B cell (primary cell): ENCODE results near the gene IKBKG. TPM values are rescaled to one million over a fixed set of nuclear protein-coding genes. Genes with fewer than 3 reads are reported as not detected.
"Not testable (repeated sequence)": the region's sequence is repeated elsewhere in the genome, so short reads cannot be mapped to it uniquely, and the experiment has no call there.

ENCODE experiments used
- ATAC-seq: fragments of 200-7000 bp; cut with Tn5 transposase; one replicate; pipeline ENCODE4 v1.10.0; 2021; ENCODE audit warnings: low read depth, mild to moderate bottlenecking, moderate number of reproducible peaks, moderate library complexity
- CTCF ChIA-PET: fragments of 350-600 bp; sonication (Branson Sonifier 250); formaldehyde crosslinking; loops from one replicate; lab custom pipeline; 2021; ENCODE audit warnings: antibody characterized with exemption, inconsistent platforms; lab: Charles Lee
- POLR2A ChIA-PET: fragments of 350-600 bp; sonication (Branson Sonifier 250); formaldehyde crosslinking; loops from one replicate; lab custom pipeline; 2021; ENCODE audit warnings: antibody characterized with exemption; lab: Charles Lee
- DNase-seq: peaks from one replicate; pipeline ENCODE4 v3.0.0; 2013
- H2AFZ ChIP-seq: 2 replicates; pipeline ENCODE4 v1.6.1; 2012; ENCODE audit warnings: mild to moderate bottlenecking, low read depth, low read length; ENCODE audit not compliant: insufficient read depth, poor library complexity, severe bottlenecking
- H3K27ac ChIP-seq, 2 donors: 1 replicate in 1 of 2; 2 replicates in 1 of 2; pipeline ENCODE4 v1.5.1; 2012 to 2013; ENCODE audit warnings: low read length in 2 of 2, mild to moderate bottlenecking in 2 of 2, moderate library complexity in 1 of 2
- H3K27me3 ChIP-seq, 4 experiments: fragments of 200-600 bp in 1 of 4; sonication (generic) in 1 of 4; replicated peaks in 1 of 4; 1 replicate in 2 of 4; 2 replicates in 2 of 4; pipeline versions ENCODE4 v1.6.1 to v1.7.0; 2013 to 2016; ENCODE audit warnings: low read length in 3 of 4, mild to moderate bottlenecking in 2 of 4, mixed read lengths in 1 of 4, moderate library complexity in 1 of 4; ENCODE audit not compliant: insufficient read depth in 4 of 4, control insufficient read depth in 3 of 4; ENCODE audit errors: control extremely low read depth in 1 of 4
- H3K36me3 ChIP-seq, 2 experiments: replicated peaks in 1 of 2; 1 replicate in 1 of 2; 2 replicates in 1 of 2; pipeline versions ENCODE4 v1.6.1 to v1.7.1; 2013; ENCODE audit warnings: low read length in 1 of 2; ENCODE audit not compliant: insufficient read depth in 2 of 2, control insufficient read depth in 1 of 2; ENCODE audit errors: control extremely low read depth in 1 of 2, extremely low read depth in 1 of 2
- H3K4me1 ChIP-seq, 2 donors: fragments of 200-600 bp in 1 of 2; sonication (generic) in 1 of 2; 1 replicate in 1 of 2; 2 replicates in 1 of 2; pipeline versions ENCODE4 v1.5.1 to v1.6.1; 2013 to 2017; ENCODE audit warnings: low read length in 2 of 2; ENCODE audit not compliant: control insufficient read depth in 2 of 2, insufficient read depth in 2 of 2
- H3K4me2 ChIP-seq: replicated peaks from 2 replicates; pipeline ENCODE3; 2012; ENCODE audit warnings: mild to moderate bottlenecking, low read depth, low read length; ENCODE audit not compliant: poor library complexity, severe bottlenecking
- H3K4me3 ChIP-seq, 5 experiments: fragments of 200-600 bp in 1 of 5; sonication (generic) in 1 of 5; 1 replicate in 3 of 5; 2 replicates in 2 of 5; pipeline versions ENCODE4 v1.5.1 to v1.7.0; 2011 to 2016; ENCODE audit warnings: low read length in 4 of 5, mild to moderate bottlenecking in 4 of 5, low read depth in 2 of 5, control low read depth in 1 of 5, moderate library complexity in 1 of 5; ENCODE audit not compliant: insufficient read depth in 1 of 5; ENCODE audit errors: control extremely low read depth in 1 of 5, extremely low read depth in 1 of 5
- H3K79me2 ChIP-seq: fragments of 200-600 bp; sonication (generic); one replicate; pipeline ENCODE4 v1.6.0; 2016; ENCODE audit warnings: low read length; ENCODE audit not compliant: control insufficient read depth, insufficient read depth
- H3K9ac ChIP-seq: fragments of 200-600 bp; sonication (generic); 2 replicates; pipeline ENCODE4 v1.6.1; 2017; ENCODE audit warnings: mild to moderate bottlenecking, low read length, moderate library complexity
- H3K9me3 ChIP-seq, 3 donors: one replicate each; pipeline versions ENCODE4 v1.6.1 to v1.7.1; 2013; ENCODE audit warnings: low read length in 2 of 3; ENCODE audit not compliant: control insufficient read depth in 2 of 3, insufficient read depth in 1 of 3; ENCODE audit errors: control extremely low read depth in 1 of 3
- H4K20me1 ChIP-seq: 2 replicates; pipeline ENCODE4 v1.6.0; 2012; ENCODE audit warnings: mild to moderate bottlenecking, low read length; ENCODE audit not compliant: insufficient read depth, control insufficient read depth, poor library complexity, severe bottlenecking
- H3K27ac Mint-ChIP-seq: one replicate; pipeline ENCODE4 v1.8.0; 2021; ENCODE audit warnings: mixed read lengths
- H3K27me3 Mint-ChIP-seq: one replicate; pipeline ENCODE4 v1.8.0; 2021; ENCODE audit warnings: mixed read lengths
- H3K4me1 Mint-ChIP-seq: one replicate; pipeline ENCODE4 v1.8.0; 2021; ENCODE audit warnings: mixed read lengths
- H3K4me3 Mint-ChIP-seq: one replicate; pipeline ENCODE4 v1.8.0; 2021; ENCODE audit warnings: mixed read lengths
- H3K9me3 Mint-ChIP-seq: one replicate; pipeline ENCODE4 v1.8.0; 2022; ENCODE audit warnings: mixed read lengths; ENCODE audit not compliant: insufficient read depth
- CTCF ChIP-seq: fragments of 200-600 bp; IDR thresholded peaks from one replicate; pipeline ENCODE4 v1.8.0; 2022; ENCODE audit warnings: antibody characterized with exemption, mild to moderate bottlenecking
- EZH2 ChIP-seq: IDR thresholded peaks from 2 replicates; pipeline ENCODE4 v1.6.1; 2012; ENCODE audit warnings: borderline replicate concordance, low read depth, mild to moderate bottlenecking, moderate library complexity, low read length; ENCODE audit not compliant: insufficient read depth, poor library complexity, severe bottlenecking
- WGBS: methylation state at CpG from one replicate; pipeline ENCODE4 v1.1.5; 2013; ENCODE audit warnings: missing lambda C conversion rate; ENCODE audit not compliant: insufficient coverage; 5-methylcytosine and 5-hydroxymethylcytosine counted together
- intact Hi-C: fragments of 100-400 bp; cut with micrococcal nuclease; formaldehyde crosslinking; loops from one replicate; pipeline ENCODE4 v1.10.0; 2022
- polyA plus RNA-seq: library from polyadenylated mRNA; depleted of rRNA; stranded (reverse); fragments of >200 nt; gene quantifications from 2 replicates; pipeline ENCODE4 v1.2.3, GENCODE V29; 2012
- total RNA-seq, 2 donors: library from RNA; stranded (reverse); fragments of 120-200 nt in 1 of 2; gene quantifications; 1 replicate in 1 of 2; 2 replicates in 1 of 2; pipeline versions ENCODE4 v1.2.3 to v1.2.4, GENCODE V29; 2013 to 2022

The IKBKG gene
- total and polyA plus RNA-seq, 2 donors (not counting 1 experiment from before 2014, with no cell fraction given) = 46.7 to 65.1 TPM

GRCh38 chrX:154548028-154548316, 552 bp downstream of the IKBKG start:
- peak overlapping the region; percentile 94 for H3K4me3 Mint-ChIP-seq
- no peaks in the 10 kb centered on the region for H3K27me3 Mint-ChIP-seq
- TF ChIP-seq CTCF (no peak), EZH2 (no peak)
- H3K4me1 Mint-ChIP-seq = peaks cover 35% of the 10 kb centered on the region
- H3K27ac ChIP-seq = peak overlapping the region; percentile 83 to 85
- ChIA-PET POLR2A (interaction anchor here (1.2 to 1.3 kb wide), 2 partner anchors 139 to 150 kb away, joined by 3 to 4 read pairs; partner anchors contain the start of genes DNASE1L1 and RPL10), CTCF (no interaction called here)
- peak overlapping the region; percentile 82 for H3K9ac ChIP-seq
- no peaks in the 10 kb centered on the region for H3K9me3 ChIP-seq
- peak overlapping the region; percentile 72 for H3K4me2 ChIP-seq
- ATAC-seq = no peak
- H3K4me1 ChIP-seq = peaks cover 10 to 37% of the 10 kb centered on the region in 2 donors
- intact Hi-C loops = no loop called here
- H3K4me3 ChIP-seq = peak overlapping the region; percentile 68 to 91 (median 70)
- peaks cover 0 to 7% of the 10 kb centered on the region in 2 experiments for H3K36me3 ChIP-seq
- DNase-seq = no peak
- no peaks in the 10 kb centered on the region for H3K27me3 ChIP-seq
- H3K79me2 ChIP-seq = peaks cover 49% of the 10 kb centered on the region
- H3K9me3 Mint-ChIP-seq = no peaks in the 10 kb centered on the region
- peak overlapping the region; percentile 88 for H3K27ac Mint-ChIP-seq
- H4K20me1 ChIP-seq = peaks cover 20% of the 10 kb centered on the region
- 0% methylated on average over 9 of the region's 9 CpGs for WGBS
- peak overlapping the region; percentile 60 for H2AFZ ChIP-seq

DNA sequence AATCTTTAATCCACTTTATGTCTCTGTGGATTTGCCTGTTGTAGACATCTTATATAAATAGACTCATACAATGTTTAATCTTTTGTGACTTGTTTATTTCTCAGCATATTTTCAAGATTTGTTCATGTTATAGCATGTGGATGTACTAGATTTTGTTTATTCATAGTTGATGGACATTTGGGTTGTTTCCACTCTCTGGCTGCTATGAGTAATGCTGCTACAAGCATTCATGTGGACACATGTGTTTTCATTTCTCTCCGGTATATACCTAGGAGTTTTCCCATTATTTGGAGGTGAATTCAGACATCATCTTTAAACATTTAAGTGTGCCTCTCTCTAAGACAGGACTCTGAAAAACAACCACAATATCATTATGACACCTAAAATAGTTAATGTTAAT, 2.3 kb downstream of the IKBKG start:
- no peak overlapping the region for H2AFZ ChIP-seq
- H3K4me1 ChIP-seq = peaks cover 3 to 20% of the 10 kb centered on the region in 2 donors
- H3K27ac ChIP-seq = no peak overlapping the region
- intact Hi-C loops = no loop called here
- H3K4me3 Mint-ChIP-seq = peak overlapping the region; percentile 17
- no CpG with 5 or more reads among the region's 1 CpG for WGBS
- DNase-seq = no peak
- H3K27me3 ChIP-seq = no peaks in the 10 kb centered on the region
- H3K4me2 ChIP-seq = no peak overlapping the region
- ChIA-PET POLR2A (no interaction called here), CTCF (no interaction called here)
- TF ChIP-seq CTCF (no peak), EZH2 (no peak)
- no peak for ATAC-seq
- no peak overlapping the region for H3K4me3 ChIP-seq
- H3K9me3 ChIP-seq = no peaks in the 10 kb centered on the region
- H3K27me3 Mint-ChIP-seq = no peaks in the 10 kb centered on the region
- no peak overlapping the region for H3K27ac Mint-ChIP-seq
- no peaks in the 10 kb centered on the region for H3K9me3 Mint-ChIP-seq
- peaks cover 33% of the 10 kb centered on the region for H3K4me1 Mint-ChIP-seq
- peaks cover 37% of the 10 kb centered on the region for H4K20me1 ChIP-seq
- peaks cover 0 to 19% of the 10 kb centered on the region in 2 experiments for H3K36me3 ChIP-seq
- H3K9ac ChIP-seq = no peak overlapping the region
- peaks cover 65% of the 10 kb centered on the region for H3K79me2 ChIP-seq

DNA sequence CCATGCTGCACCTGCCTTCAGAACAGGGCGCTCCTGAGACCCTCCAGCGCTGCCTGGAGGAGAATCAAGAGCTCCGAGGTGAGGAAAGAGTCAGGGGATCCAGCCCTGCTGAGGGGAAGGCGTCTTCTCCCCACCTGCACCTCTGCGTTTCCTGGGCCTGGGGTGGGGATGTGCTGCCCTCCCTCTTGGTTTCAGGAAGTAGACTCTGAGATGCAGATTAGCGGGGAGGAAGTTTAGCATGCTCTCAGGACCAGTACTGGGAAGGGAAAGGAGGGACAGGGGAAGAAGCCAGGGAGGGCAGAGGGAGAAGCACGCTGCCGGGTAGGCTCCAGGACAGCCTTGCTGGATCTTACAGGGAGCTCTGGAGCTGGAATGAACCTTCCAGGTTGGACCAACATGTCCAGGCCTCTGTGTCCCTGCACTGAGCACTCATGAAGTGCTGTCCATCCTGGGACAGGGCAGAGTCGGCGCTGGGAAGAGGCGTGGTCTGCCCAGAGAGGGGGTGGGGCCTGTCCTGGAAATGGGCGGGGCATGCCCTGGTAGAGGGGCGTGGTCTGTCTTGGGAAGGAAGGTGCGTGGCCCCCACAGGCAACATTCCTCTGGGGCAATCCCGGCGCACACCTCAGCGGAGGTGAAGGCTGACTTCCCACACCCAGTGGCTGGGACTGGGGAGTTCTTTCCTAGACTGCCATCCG, 4.8 kb downstream of the IKBKG start:
- H3K4me3 ChIP-seq, H3K9me3 Mint-ChIP-seq, H2AFZ ChIP-seq, H3K27me3 ChIP-seq, H3K27ac ChIP-seq, ATAC-seq, CTCF ChIA-PET, H3K27me3 Mint-ChIP-seq, POLR2A ChIA-PET, H3K4me2 ChIP-seq, H3K9me3 ChIP-seq, H3K27ac Mint-ChIP-seq, intact Hi-C loops, H3K4me3 Mint-ChIP-seq, DNase-seq, H3K4me1 ChIP-seq, H3K9ac ChIP-seq: not testable (repeated sequence)
- Histone ChIP-seq H4K20me1 (peaks cover 43% of the 10 kb centered on the region), H3K79me2 (peaks cover 71% of the 10 kb centered on the region), H3K36me3 (peaks cover 0 to 22% of the 10 kb centered on the region in 2 experiments)
- WGBS = no CpG with 5 or more reads among the region's 18 CpGs
- H3K4me1 Mint-ChIP-seq = peaks cover 26% of the 10 kb centered on the region
